ENCODE data around the gene PEX3.
A peak's percentile ranks its signal among the peaks of the same experiment; 100 is the strongest.
"Not testable (repeated sequence)": the region's sequence is repeated elsewhere in the genome, so short reads cannot be mapped to it uniquely, and the experiment has no call there.

PEX3 gene

DNA sequence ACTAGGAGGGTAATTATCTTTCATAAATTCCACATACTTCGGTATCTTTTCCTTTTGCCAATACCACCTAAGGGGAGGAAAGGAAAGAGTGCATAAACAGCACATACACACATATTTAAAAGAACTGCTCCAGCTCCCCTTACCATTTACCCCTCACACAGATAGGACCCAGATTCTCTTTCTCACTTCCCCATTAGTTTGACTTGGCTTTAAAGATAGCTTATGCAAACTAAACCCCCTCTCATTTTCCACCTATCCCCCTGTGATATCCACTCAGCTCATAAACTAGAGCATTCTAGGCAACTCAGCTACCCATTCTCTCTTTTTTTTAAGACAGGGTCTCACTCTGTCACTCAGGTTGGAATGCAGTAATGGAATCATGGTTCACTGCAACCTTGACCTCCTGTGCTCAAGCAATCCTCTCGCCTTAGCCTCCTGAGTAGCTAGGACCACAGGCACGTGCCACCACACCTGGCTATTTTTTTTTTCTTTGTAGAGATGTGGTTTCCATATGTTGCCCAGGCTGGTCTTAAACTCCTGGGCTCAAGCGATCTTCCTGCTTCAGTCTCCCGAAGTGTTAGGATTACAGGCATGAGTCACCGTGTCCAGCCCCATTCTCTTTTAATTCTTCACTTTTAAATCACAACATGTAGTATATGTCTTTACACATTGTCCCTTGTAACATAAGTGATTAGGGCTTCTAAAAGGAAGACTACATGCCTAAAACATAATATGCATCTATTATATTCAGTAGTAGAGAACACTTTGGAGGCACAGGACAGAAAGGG lies 56.9 kb downstream of the PEX3 start:
- DNase-seq: no peak

DNA sequence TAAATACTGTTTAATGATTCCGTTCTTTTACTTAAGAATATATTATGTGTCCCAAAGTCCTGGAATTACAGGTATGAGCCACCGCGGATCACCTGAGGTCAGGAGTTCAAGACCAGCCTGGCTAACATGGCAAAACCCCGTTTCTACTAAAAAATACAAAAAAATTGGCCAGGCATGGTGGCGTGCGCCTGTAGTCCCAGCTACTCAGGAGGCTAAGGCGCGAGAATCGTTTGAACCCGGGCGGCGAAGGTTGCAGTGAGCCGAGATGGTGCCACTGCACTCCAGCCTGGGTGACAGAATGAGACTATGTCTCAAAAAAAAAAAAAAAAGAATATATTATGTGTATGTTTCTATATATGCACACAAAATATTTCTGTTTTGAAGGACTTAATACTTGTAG lies 59.7 kb downstream of the PEX3 start:
- DNase-seq: not testable (repeated sequence)

DNA sequence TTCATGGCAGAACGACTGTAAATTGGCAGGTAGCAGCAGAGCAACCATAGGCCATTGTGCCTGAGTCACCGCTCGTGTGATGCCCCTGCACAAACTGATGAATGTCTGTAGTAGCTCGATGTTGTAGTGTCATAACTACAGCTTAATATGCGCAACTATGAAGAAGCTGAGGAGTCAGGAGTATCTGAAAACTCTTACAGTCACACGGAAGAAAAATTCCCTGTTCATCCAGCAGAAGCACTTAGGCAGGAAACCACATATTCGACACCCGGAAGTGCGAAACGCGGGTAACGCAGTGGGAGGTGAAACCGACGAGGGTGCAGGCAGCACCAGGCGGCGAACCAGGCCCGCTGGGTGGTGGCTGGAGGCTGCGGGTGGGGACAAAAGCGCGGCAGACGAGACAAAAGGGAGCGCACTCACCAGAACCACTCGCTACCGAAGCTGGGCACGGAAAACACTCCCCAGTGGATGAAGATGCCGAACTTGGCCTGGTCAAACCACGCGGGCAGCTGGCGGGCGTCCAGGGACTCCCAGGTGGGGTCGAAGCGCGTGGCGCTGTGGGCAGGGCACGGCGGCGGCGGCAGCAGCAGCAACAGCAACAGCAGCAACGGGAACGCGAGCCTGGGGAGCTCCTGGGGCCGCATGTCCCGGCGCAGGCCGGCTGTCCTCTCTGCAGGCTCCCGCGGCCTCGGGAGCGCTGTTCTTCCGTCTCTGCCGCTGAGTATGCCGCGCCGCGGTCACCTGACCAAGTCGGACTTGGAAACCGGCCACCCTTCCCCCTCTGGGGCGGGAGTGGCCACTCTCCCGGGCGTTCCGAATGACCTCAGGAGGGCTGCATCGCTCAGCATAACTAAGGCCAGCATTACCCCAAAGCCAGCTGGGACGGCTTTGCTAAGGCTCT lies 60.6 kb downstream of the PEX3 start, which contains the start of gene FUCA2:
Gene FUCA2 (minus strand): TSS at position 730 of the 901 bp plus-strand sequence. CDS start 86 bp downstream, at position 644.
- DNase-seq: peak; percentile 55

DNA sequence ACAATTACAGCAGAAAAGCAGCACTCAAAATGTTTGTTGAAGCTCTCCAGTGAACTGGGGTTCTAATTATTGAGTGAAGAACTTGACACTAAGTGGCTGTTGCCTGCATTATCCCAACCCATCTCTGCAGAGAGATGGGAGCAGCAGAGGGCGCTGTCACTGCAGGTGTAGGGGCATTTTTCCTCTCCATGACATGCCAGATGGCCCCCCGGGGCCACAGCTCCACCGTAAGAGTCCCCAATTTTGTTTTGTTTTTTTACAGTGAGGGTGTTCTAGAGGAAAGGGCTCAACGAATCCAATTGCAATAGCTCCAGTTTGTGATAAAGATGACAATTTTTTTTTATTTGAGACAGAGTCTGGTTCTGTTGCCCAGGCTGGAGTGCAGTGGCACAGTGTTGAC lies 62.8 kb downstream of the PEX3 start:
- DNase-seq: peak; percentile 29

DNA sequence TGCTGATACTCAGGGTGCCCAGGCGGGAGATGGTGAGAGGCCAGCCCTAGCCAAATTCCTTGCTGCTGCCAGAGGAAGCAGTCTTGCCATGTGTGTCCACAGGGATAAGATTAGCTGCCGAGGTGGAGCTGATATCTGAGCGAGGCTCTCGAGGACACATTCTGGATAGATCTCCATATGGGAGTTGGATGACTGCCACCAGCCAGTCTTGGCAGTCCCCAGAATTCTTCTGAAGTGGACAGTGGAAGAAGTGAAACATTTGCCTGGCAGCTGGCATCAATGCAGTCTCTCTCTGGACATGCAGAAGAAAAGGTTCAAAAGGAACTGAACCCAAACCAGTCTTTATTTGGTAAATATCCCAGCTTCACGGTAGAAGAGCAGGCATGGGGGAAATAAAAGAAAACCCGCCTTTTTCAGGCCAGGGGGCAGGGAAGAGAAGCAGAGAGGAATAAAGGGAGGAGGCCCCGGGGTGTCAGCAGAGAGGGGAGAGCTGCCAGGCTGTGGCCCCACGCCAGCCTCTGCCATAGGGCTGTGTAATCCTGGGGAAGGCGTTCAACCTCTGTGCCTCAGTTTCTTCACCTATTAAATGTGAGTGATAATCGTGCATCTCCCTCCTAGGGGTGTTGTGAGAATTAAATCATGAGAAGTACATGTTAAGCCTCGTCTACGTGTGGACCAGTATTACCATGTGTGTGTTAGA lies 64.6 kb downstream of the PEX3 start:
- DNase-seq: no peak

DNA sequence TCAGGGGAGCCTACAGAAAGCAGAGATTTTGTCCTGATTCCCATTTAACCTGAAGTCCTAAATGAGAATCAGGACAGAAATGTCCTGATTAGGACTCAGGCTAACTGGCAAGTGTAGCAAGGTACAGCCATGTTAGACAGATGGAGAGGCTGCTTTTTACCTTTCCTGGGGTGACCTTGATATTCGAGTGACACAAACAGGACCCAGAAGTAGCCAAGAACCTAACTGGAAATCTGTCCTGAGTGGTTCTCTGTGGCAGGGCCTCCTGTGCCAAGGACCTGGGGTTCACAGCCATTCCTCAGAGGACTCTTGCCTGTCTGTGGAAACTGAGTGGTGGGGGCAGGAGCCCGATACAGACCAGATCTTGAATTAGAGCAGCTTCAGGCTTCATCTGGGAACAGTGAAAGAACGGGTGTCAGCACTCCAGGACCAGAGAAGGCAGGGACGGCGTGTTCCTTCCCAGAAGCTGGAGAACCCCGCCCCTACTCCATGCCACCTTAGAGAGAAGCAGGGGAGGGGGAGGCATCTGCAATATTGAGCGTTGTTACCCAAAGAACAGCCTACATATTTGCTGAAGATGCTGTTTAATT lies 65.3 kb downstream of the PEX3 start:
- DNase-seq: no peak

DNA sequence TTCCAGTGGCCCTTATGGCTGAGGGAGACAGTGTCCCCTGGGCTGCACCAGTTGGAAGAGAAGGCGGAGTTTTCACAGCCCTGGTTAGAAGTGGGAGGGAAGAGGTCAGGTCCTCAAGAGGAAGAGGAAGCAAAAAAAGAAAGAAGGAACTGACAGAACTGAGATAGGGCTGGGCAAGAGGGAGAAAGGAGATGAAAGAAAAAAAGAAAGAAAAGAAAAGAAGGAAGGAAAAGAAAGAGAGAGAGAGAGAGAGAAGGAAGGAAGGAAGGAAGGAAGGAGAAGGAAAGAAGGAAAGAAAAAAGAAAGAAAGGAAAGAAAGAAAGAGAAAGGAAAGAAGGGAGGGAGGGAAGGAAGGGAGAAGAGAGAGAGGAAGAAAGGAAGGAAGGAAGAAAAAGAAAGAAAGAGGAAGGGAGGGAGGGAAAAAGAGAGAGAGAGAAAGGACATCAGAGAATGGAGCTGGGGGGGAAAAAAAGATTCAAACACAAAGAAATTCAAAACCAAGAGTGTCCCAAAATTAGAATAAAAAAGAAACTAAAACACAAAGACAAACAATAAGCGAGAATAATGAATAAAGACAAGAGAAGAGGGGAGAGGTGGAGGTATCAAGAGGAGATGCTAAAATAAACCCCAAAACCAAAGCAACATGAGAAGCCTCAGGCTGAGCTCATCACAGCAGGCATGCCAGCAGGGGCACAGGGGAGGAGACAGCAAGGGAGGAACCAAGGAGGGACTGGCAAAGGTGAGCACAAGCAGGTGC lies 66.3 kb downstream of the PEX3 start:
- no peak for DNase-seq

DNA sequence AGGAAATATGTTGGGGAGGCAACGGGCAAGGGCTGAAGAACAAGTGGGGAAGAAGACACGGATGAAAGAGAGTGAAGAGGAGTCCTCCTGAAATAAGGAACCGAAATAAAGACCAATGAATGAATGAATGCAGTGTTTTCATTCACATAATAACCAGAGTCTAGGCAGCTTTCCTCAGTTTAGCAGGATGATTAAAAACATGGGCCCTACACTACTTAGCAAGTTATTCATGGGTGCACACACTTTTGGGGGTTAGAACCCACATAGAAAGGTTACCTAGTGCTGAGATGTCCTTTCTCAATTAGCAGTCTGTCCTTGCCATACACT lies 66.8 kb downstream of the PEX3 start:
- DNase-seq: no peak

DNA sequence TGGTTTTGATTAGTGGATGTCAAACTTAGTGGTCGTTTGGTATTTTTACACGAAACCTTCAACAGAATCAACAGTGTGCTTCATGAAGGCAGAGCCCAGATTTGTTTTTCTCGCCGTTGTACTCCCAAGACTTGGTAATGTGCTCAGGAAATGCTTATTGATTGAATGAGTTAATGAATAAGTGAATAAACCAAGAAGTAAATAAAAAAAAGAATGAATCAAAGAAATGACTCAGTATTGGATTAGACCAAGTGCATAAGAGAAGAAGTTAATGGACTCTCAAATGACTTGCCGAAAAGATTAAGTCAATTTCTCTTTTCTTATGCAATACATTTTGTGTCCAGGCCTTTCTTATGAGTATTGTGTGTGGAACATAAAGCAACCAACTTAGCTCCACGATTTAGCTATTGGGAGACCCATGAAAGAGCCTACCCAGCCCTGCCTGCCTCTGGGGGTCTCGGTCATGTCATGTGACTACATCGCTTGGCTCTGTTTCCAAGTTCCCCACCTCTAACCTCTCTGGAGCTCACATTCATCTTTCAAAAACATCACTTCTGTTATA lies 71.5 kb downstream of the PEX3 start:
- no peak for DNase-seq

DNA sequence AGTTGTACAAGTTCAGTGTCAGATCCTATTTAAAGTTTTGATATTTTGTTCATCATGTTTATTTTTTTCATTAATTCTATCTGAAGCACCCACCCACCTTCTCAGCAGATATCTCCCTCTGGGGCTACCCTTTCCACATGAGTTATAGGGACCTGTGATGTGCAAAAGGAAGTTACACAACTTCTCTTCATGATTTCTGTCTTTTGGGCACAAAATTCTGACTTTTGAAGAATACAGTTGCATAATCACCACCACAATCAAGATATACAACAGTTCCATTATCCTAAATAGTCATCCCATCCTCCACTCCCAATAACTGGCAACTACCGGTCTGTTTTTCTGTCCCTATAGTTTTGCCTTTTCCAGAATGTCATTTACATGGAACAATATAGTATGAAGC lies 74.8 kb downstream of the PEX3 start:
- no peak for DNase-seq

DNA sequence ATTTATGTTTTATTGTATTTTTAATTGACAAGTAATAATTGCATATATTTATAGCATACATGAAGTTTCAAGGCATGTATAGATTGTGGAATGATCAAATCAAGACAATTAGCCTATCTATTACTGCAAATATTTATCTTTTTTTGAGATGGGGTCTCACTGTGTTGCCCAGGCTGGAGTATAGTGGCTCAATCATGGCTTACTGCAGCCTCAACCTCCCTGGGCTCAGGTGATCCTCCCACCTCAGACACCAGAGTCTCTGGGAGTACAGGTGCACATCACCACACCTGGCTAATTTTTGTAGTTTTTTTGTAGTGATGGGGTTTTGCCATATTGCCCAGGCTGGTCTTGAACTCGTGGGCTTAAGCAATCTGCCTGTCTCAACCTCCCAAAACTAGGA lies 77.1 kb downstream of the PEX3 start:
- no peak for DNase-seq

DNA sequence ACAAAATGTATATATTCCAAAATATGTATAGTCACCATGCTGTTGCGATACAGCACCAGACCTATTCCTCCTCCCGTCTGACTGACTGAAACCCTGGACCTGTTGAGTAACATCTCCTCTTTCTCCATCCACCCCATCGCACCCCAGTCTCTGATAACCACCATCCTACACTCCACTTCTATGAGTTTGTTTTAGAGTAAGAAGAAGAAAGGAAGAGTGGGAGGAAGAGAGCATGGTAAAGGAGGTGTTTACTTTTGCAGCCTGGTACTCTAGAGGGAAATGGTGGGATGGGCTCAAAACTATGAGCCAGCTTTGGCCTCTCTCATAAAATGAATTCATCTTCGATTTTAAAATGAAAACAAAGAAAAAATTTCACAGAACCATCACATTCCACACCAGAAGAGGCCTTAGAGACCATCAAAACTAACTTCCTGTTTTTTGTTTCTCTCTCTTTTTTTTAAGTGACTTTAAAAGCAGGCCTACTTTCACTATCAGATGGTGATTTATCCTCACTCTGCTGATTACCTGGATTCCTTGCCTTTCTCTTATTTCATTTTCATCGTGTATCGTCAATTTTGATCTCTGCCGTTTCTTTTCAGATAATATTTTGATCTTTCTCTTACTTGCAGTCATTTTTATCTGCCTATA lies 77.7 kb downstream of the PEX3 start:
- DNase-seq: no peak

DNA sequence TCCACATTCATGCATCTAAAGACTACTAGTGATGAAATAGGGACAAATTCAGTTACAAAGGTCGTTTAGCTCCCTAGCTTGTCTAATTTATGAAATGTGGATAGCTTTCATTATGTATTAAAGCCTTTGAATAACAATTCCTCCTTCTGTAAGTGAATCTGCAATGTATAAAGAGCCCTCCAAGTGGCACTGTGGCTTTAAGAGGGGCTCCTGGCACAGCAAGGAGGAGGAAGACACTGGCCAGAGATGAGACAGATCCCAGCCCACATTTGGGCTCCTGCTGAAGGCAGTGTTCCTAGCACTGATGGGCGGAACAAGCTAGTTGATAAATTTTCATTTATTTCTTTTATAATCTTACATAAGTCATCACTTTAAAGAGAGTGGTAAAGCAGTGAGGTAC lies 78.5 kb downstream of the PEX3 start:
- no peak for DNase-seq

DNA sequence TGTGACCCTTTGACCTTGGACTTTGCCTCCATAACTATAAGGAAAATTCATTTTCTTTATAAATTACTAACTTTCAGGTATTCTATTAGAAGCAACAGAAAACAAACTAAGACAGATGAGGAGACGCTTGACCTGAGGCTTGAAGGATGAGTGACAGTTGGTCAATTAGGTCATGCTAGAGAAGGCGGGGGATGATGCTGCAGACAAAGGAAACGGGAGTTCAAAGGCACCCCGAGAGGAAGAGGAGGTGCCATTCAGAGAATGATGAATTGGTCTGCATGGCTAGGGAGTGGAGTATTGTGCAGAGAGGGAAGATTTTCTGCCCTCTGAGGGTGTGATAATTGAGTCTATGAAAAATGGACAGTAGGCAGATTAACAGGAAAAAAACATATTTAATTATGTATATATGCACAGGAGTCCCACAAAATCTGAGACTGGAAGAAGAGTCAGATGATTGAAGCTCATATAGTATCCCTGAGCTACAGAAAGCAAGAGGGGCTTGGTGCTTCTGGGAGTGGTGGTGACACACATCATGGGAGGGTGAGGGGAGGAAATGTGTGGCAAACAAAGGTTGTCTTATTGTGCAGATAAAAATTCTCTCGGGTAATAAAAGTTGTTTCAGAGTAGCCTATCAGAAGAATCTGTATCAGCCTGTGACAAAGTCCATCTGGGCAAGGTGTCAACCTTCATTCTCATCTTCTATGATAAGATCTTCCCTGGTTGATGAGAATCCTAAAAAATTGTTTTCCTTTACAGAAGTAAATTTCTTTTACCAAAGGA lies 81.3 kb downstream of the PEX3 start:
- no peak for DNase-seq

DNA sequence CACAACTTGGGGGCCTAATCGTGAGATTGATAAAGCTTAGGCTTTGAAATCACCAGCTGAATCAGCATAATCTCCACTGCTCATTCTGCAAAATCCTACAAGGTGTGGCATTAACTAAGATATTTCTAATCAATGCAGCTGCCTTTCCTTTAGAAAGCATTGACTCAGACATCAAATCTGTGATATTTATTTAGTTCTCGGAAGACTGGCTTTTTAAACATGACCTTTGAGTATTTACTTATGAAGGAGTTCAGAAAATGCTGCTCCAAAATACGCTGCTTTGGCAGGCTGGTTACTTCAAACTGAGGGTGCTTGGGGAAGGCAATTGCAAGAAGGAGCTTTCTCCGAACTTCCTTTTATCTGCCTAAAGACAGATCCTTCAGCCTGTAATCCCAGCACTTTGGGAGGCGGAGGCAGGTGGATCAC lies 84.6 kb downstream of the PEX3 start:
- no peak for DNase-seq

DNA sequence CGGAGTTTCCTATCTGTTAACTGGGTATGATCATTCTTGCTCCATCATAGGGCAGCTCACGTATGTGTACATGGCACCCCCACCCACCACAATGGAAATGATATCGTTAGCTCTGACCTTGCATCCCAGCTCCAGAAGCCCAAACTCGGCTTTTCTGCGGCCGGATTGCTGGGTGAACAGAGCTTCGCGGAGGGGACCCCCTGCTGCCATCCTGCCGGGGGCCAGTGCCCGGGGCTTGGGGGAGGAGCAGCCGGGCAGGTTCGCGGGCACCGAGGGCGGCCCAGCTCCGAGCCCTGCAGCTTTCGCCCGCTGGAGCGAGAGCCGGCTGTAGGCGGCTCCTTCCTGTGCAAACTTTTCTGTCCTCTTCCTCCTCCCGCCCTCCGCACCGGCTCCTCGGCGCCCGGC lies 85.9 kb downstream of the PEX3 start:
- DNase-seq: peak; percentile 36

DNA sequence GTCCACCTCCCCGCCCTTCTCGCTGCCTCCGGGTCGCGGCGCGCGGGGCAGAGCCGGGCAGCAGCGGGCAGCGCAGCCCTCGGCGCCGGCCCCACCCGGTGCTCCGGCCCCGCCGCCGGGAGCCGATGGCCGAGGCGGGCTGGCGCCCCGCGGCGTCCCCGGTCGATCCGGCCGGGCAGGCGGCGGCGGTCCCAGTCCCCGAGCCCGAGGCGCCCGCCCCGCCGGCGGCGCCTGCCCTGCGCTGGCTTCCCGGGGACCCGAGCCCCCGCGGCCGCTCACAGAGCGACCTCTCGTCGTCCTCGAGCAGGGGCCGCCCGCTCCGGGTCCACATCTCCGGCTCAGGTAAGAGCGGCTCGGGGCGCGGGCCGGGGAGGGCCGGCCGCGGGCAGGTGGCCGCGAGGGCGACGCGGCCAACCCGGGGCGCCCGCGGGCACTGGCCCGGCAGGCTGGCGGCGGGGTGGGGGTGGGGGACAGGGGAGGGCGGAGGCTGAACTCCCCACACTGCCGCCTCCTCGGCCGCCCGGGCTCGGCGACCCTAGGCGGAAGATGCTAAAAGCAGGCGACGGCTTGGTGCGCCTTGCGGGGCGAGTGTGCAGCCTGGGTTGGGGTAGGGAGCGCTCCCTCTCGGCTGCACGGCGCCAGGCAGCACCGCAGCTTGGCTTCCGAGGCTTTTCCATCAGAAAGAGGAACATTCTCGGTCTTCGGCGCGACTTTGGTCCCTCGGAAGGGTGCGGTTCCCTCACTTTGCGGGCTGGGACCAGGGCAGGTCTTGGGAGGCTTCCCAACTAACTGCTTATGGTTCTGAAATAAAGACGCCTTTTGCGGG lies 86.5 kb downstream of the PEX3 start:
- DNase-seq: peak; percentile 61

DNA sequence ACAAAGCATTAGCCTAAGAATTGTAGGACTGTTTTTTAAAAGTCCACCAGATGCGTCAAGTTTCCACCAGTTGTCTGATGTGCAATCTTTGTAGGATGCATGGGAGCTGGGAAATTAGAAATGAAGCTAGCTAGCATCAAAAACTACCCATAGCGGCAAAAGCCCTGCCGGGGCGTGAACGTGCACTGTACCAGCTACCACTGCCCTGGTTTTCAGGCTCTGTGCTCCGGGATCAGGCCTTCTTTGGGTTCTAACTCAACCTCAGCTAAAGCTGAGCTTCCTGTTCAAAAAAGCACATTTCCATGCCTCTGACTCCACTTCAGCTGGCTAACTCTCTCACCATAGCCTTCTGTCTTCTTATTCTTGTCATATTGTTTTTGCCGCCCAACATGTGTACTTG lies 87.8 kb downstream of the PEX3 start:
- no peak for DNase-seq

DNA sequence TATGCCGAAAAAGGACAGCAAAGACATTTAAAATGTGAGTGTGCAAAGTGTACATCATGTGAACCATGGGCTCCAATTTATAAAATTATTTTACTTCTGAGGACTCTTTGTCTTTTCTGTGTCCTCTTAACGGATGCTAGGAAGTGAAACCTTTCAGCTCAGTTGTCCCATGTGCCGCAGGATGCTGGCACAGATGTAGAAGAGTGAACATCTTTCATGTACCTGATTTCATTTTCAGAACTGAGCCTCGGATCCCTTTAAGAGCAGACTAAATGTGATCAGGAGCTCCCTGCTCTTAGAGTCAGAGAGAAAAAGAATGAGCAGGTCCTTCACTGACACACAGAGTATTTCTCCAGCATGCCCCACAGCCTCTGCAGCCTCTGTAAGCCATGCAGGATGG lies 88.5 kb downstream of the PEX3 start:
- no peak for DNase-seq

DNA sequence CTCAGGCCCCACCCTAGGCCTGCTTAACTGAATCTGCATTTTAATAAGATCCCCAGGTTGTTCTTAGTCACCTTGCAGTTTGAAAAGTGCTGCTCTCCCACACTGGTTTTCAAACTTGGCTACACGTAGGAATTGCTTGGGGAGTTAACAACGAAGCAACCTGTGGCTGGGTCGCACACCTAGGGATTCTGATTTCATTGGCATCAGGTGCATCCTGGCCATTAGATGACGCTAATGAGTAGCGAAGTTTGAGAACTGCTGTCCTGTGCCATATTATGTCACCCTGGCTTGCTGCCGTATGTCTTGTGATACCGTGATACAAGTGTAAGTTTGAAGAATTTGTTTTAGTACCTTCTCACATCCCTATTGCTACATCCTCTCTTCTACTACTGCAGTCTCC lies 89.1 kb downstream of the PEX3 start:
- no peak for DNase-seq
